A673 (cell line): ENCODE measurements around the gene FOXK1.

ENCODE experiments used
- EZH2 ChIP-seq: fragments of 200-600 bp; sonication (generic); IDR thresholded peaks from 2 replicates; pipeline ENCODE4 v1.6.1; 2017; ENCODE audit warnings: borderline replicate concordance, low read depth, mild to moderate bottlenecking, mixed read lengths, antibody characterized with exemption, low read length; ENCODE audit not compliant: poor library complexity, severe bottlenecking
- TF ChIP-seq, protein P1 (sequence below): fragments of 300-800, 200-600 bp; sonication (generic); conservative IDR thresholded peaks from 2 replicates; pipeline ENCODE4 v1.5.1; 2017; ENCODE audit warnings: low read depth, mild to moderate bottlenecking, antibody characterized with exemption, low read length, moderate library complexity, mixed read lengths

DNA sequence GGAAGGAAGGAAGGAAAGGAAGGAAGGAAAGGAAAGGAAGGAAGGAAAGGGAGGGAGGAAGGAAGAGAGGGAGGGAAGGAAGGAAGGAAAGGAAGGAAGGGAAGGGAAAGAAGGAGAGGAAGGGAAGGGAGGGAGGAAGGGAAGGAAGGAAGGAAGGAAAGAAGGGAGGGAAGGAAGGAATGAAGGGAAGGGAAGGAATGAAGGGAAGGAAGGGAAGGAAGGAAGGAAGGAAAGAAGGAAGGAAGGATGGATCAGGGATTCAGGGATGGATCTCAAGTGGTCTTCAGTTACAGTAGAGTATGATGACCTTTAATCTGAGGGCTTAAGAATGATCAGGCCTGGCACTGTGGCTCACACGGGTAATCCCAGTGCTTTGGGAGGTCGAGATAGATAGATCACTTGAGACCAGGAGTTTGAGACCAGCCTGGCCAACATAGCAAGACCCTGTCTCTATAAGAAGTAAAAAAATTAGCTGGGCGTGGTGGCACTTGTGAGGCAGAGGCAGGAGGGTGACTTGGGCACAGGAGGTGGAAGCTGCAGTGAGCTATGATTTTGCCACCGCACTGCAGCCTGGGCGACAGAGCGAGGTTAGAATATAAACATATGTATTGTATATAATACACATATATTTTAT lies 760 bp upstream of the FOXK1 start:
- TF ChIP-seq, protein P1, sequence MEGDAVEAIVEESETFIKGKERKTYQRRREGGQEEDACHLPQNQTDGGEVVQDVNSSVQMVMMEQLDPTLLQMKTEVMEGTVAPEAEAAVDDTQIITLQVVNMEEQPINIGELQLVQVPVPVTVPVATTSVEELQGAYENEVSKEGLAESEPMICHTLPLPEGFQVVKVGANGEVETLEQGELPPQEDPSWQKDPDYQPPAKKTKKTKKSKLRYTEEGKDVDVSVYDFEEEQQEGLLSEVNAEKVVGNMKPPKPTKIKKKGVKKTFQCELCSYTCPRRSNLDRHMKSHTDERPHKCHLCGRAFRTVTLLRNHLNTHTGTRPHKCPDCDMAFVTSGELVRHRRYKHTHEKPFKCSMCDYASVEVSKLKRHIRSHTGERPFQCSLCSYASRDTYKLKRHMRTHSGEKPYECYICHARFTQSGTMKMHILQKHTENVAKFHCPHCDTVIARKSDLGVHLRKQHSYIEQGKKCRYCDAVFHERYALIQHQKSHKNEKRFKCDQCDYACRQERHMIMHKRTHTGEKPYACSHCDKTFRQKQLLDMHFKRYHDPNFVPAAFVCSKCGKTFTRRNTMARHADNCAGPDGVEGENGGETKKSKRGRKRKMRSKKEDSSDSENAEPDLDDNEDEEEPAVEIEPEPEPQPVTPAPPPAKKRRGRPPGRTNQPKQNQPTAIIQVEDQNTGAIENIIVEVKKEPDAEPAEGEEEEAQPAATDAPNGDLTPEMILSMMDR = no peak
- TF ChIP-seq EZH2 = no peak
